ENCODE data around the gene SYMPK. TPM values are rescaled to one million over a fixed set of nuclear protein-coding genes. Genes with fewer than 3 reads are reported as not detected.

SYMPK gene
- total and polyA plus RNA-seq, 7 experiments from 2014 or later, result 9.9 to 110 (median 84.2) TPM

GRCh38 chr19:45785781-45786532 lies 77.0 kb downstream of the SYMPK start:
- Mint-ChIP-seq H3K36me3 (peaks cover 8 to 34% (median 24%) of the 10 kb centered on the region in 5 donors), H3K4me3 (peak overlapping the region in 1 of 10 donors; percentile 34)

GRCh38 chr19:45785097-45785496 lies 77.8 kb downstream of the SYMPK start:
- intact Hi-C loops (cut with micrococcal nuclease), result no loop called here
- Mint-ChIP-seq H3K27ac (no peak overlapping the region), H3K36me3 (peaks cover 8 to 34% (median 24%) of the 10 kb centered on the region in 5 donors), H3K9me3 (peaks cover 0 to 2% (median 0%) of the 10 kb centered on the region in 11 donors), H3K4me1 (peaks cover 0 to 14% (median 7%) of the 10 kb centered on the region in 7 donors), H3K4me3 (no peak overlapping the region), H3K27me3 (peaks cover 2 to 48% (median 24%) of the 10 kb centered on the region in 5 donors)
- H3K27ac ChIP-seq (ENCODE audit: low read depth, low read length), result no peak overlapping the region
- no peak overlapping the region for H3K4me3 ChIP-seq (ENCODE audit: low read length)
- peaks cover 5 to 28% (median 10%) of the 10 kb centered on the region in 3 experiments for H3K36me3 ChIP-seq (ENCODE audit: control insufficient read depth in 2 of 3, insufficient read depth in 3 of 3, low read length in 3 of 3)
- no peak for ATAC-seq
- ChIA-PET CTCF (interaction anchor here (1.5 kb wide), 1 partner anchor 16 kb away, joined by 6 read pairs; the partner anchor contains the start of gene SIX5), POLR2A (no interaction called here)
- DNase-seq, result no peak
- peaks cover 0 to under 1% of the 10 kb centered on the region in 2 donors for H3K4me1 ChIP-seq (ENCODE audit: control insufficient read depth in 2 of 2, insufficient read depth in 2 of 2, low read length in 2 of 2)
- H3K9me3 ChIP-seq (ENCODE audit: control insufficient read depth in 2 of 3, low read length in 3 of 3), result no peaks in the 10 kb centered on the region
- H3K27me3 ChIP-seq (ENCODE audit: control insufficient read depth in 2 of 2, insufficient read depth in 2 of 2, low read length in 2 of 2), result peaks cover 0 to 11% of the 10 kb centered on the region in 2 donors

More at GRCh38 chr19:45785781-45786532, 77.0 kb downstream of the SYMPK start:
- H3K4me3 ChIP-seq (ENCODE audit: low read length), result no peak overlapping the region
- intact Hi-C loops (cut with micrococcal nuclease), result no loop called here
- ChIA-PET POLR2A (no interaction called here), CTCF (interaction anchor here (0.6 to 1.5 kb wide), 2 partner anchors 17 kb away, joined by 3 to 6 read pairs; partner anchors contain the start of gene SIX5)
- H3K4me1 Mint-ChIP-seq, result peaks cover 7 to 19% (median 11%) of the 10 kb centered on the region in 7 donors
- H3K27ac ChIP-seq (ENCODE audit: low read depth, low read length), result no peak overlapping the region
- ATAC-seq (no peak), DNase-seq (no peak)
- H3K27me3 Mint-ChIP-seq, result peaks cover 0 to 43% (median 18%) of the 10 kb centered on the region in 5 donors
- H3K27ac Mint-ChIP-seq, result no peak overlapping the region
- H3K27me3 ChIP-seq (ENCODE audit: control insufficient read depth in 2 of 2, insufficient read depth in 2 of 2, low read length in 2 of 2), result peaks cover 0 to 4% of the 10 kb centered on the region in 2 donors
- no peaks in the 10 kb centered on the region for H3K9me3 ChIP-seq (ENCODE audit: control insufficient read depth in 2 of 3, low read length in 3 of 3)
- peaks cover 5 to 7% of the 10 kb centered on the region in 2 donors for H3K4me1 ChIP-seq (ENCODE audit: control insufficient read depth in 2 of 2, insufficient read depth in 2 of 2, low read length in 2 of 2)
- H3K36me3 ChIP-seq (ENCODE audit: control insufficient read depth in 2 of 3, insufficient read depth in 3 of 3, low read length in 3 of 3), result peaks cover 5 to 28% (median 10%) of the 10 kb centered on the region in 3 experiments
- peaks cover 0 to 2% (median 0%) of the 10 kb centered on the region in 11 donors for H3K9me3 Mint-ChIP-seq

- ChIA-PET POLR2A (no interaction called here), CTCF (interaction anchor here (1.5 kb wide), 1 partner anchor 15 kb away, joined by 6 read pairs; the partner anchor contains the start of gene SIX5)
- no peak overlapping the region for H3K27ac ChIP-seq (ENCODE audit: low read depth, low read length)
- Mint-ChIP-seq H3K27ac (no peak overlapping the region), H3K4me1 (peaks cover 7 to 23% (median 11%) of the 10 kb centered on the region in 7 donors), H3K4me3 (no peak overlapping the region), H3K36me3 (peaks cover 6 to 31% (median 22%) of the 10 kb centered on the region in 5 donors), H3K27me3 (peaks cover 12 to 50% (median 30%) of the 10 kb centered on the region in 5 donors), H3K9me3 (peaks cover 0 to 2% (median 0%) of the 10 kb centered on the region in 11 donors)
- peaks cover 5 to 23% (median 5%) of the 10 kb centered on the region in 3 experiments for H3K36me3 ChIP-seq (ENCODE audit: control insufficient read depth in 2 of 3, insufficient read depth in 3 of 3, low read length in 3 of 3)
- DNase-seq, result no peak
- ATAC-seq, result no peak
- no peaks in the 10 kb centered on the region for H3K9me3 ChIP-seq (ENCODE audit: control insufficient read depth in 2 of 3, low read length in 3 of 3)
- H3K4me1 ChIP-seq (ENCODE audit: control insufficient read depth in 2 of 2, insufficient read depth in 2 of 2, low read length in 2 of 2), result peaks cover 3 to 10% of the 10 kb centered on the region in 2 donors
- no peak overlapping the region for H3K4me3 ChIP-seq (ENCODE audit: low read length)
- H3K27me3 ChIP-seq (ENCODE audit: control insufficient read depth in 2 of 2, insufficient read depth in 2 of 2, low read length in 2 of 2), result peaks cover 0 to 16% of the 10 kb centered on the region in 2 donors
- intact Hi-C loops (cut with micrococcal nuclease), result no loop called here
Observed at GRCh38 chr19:45784096-45784495, 78.9 kb downstream of the SYMPK start.

GRCh38 chr19:45782820-45783785 lies 79.8 kb downstream of the SYMPK start:
- peaks cover 0 to 13% (median 5%) of the 10 kb centered on the region in 3 experiments for H3K36me3 ChIP-seq (ENCODE audit: control insufficient read depth in 2 of 3, insufficient read depth in 3 of 3, low read length in 3 of 3)
- ATAC-seq (no peak), DNase-seq (no peak)
- H3K27ac ChIP-seq (ENCODE audit: low read depth, low read length), result no peak overlapping the region
- Mint-ChIP-seq H3K4me1 (peaks cover 13 to 29% (median 18%) of the 10 kb centered on the region in 7 donors), H3K27ac (no peak overlapping the region), H3K27me3 (peaks cover 15 to 48% (median 33%) of the 10 kb centered on the region in 5 donors), H3K9me3 (peaks cover 0 to 2% (median 0%) of the 10 kb centered on the region in 11 donors), H3K36me3 (peaks cover 2 to 23% (median 16%) of the 10 kb centered on the region in 5 donors), H3K4me3 (no peak overlapping the region)
- no peak overlapping the region for H3K4me3 ChIP-seq (ENCODE audit: low read length)
- no peaks in the 10 kb centered on the region for H3K9me3 ChIP-seq (ENCODE audit: control insufficient read depth in 2 of 3, low read length in 3 of 3)
- intact Hi-C loops (cut with micrococcal nuclease), result no loop called here
- H3K27me3 ChIP-seq (ENCODE audit: control insufficient read depth in 2 of 2, insufficient read depth in 2 of 2, low read length in 2 of 2), result peaks cover 0 to 18% of the 10 kb centered on the region in 2 donors
- CTCF ChIA-PET, result no interaction called here
- POLR2A ChIA-PET, result interaction anchor here (0.8 to 1.7 kb wide), 3 partner anchors 9 to 16 kb away, joined by 3 to 7 read pairs (median 5); partner anchors contain the start of gene DMWD
- peaks cover 7 to 17% of the 10 kb centered on the region in 2 donors for H3K4me1 ChIP-seq (ENCODE audit: control insufficient read depth in 2 of 2, insufficient read depth in 2 of 2, low read length in 2 of 2)

- CTCF ChIA-PET, result no interaction called here
- H3K27me3 Mint-ChIP-seq, result peaks cover 15 to 42% (median 31%) of the 10 kb centered on the region in 5 donors
- H3K4me1 ChIP-seq (ENCODE audit: control insufficient read depth in 2 of 2, insufficient read depth in 2 of 2, low read length in 2 of 2), result peaks cover 7 to 17% of the 10 kb centered on the region in 2 donors
- peaks cover 13 to 28% (median 18%) of the 10 kb centered on the region in 7 donors for H3K4me1 Mint-ChIP-seq
- H3K4me3 Mint-ChIP-seq, result no peak within 1 kb of the TSS
- DNase-seq (no peak), ATAC-seq (no peak)
- no peaks in the 10 kb centered on the region for H3K9me3 ChIP-seq (ENCODE audit: control insufficient read depth in 2 of 3, low read length in 3 of 3)
- peaks cover 0 to 18% of the 10 kb centered on the region in 2 donors for H3K27me3 ChIP-seq (ENCODE audit: control insufficient read depth in 2 of 2, insufficient read depth in 2 of 2, low read length in 2 of 2)
- intact Hi-C loops (cut with micrococcal nuclease), result no loop called here
- no peak within 1 kb of the TSS for H3K4me3 ChIP-seq (ENCODE audit: low read length)
- POLR2A ChIA-PET, result interaction anchor here (0.6 to 1.7 kb wide), 4 partner anchors 10 to 1395 kb away, joined by 3 to 7 read pairs (median 4); partner anchors contain the start of gene DMWD
- H3K36me3 Mint-ChIP-seq, result peaks cover 0 to 15% (median 8%) of the 10 kb centered on the region in 5 donors
- H3K27ac Mint-ChIP-seq, result no peak within 1 kb of the TSS
- H3K36me3 ChIP-seq (ENCODE audit: control insufficient read depth in 2 of 3, insufficient read depth in 3 of 3, low read length in 3 of 3), result peaks cover 0 to 21% (median 5%) of the 10 kb centered on the region in 3 experiments
- no peak within 1 kb of the TSS for H3K27ac ChIP-seq (ENCODE audit: low read depth, low read length)
- peaks cover 0 to 2% (median 0%) of the 10 kb centered on the region in 11 donors for H3K9me3 Mint-ChIP-seq
Observed at GRCh38 chr19:45782162-45782691, 80.7 kb downstream of the SYMPK start, which contains the start of gene DMPK. DMPK (minus strand) TSS chr19:45782490; CDS start chr19:45782352, 138 bp downstream.
